ENCODE results near the gene RAB5B.

GRCh38 chr12:55963760-55964159, 10.1 kb upstream of the RAB5B start:
- TF ChIP-seq, protein P1, sequence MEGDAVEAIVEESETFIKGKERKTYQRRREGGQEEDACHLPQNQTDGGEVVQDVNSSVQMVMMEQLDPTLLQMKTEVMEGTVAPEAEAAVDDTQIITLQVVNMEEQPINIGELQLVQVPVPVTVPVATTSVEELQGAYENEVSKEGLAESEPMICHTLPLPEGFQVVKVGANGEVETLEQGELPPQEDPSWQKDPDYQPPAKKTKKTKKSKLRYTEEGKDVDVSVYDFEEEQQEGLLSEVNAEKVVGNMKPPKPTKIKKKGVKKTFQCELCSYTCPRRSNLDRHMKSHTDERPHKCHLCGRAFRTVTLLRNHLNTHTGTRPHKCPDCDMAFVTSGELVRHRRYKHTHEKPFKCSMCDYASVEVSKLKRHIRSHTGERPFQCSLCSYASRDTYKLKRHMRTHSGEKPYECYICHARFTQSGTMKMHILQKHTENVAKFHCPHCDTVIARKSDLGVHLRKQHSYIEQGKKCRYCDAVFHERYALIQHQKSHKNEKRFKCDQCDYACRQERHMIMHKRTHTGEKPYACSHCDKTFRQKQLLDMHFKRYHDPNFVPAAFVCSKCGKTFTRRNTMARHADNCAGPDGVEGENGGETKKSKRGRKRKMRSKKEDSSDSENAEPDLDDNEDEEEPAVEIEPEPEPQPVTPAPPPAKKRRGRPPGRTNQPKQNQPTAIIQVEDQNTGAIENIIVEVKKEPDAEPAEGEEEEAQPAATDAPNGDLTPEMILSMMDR (IDR thresholded peaks at IDR 0.05; ENCODE audit: low read length) = no peak
- no peak for TF ChIP-seq EZH2 (IDR thresholded peaks at IDR 0.05; ENCODE audit: borderline replicate concordance, low read length)

Measured in OCI-LY1 (cell line).